ENCODE measurements around the gene CD8B.
A peak's percentile ranks its signal among the peaks of the same experiment; 100 is the strongest.

DNA sequence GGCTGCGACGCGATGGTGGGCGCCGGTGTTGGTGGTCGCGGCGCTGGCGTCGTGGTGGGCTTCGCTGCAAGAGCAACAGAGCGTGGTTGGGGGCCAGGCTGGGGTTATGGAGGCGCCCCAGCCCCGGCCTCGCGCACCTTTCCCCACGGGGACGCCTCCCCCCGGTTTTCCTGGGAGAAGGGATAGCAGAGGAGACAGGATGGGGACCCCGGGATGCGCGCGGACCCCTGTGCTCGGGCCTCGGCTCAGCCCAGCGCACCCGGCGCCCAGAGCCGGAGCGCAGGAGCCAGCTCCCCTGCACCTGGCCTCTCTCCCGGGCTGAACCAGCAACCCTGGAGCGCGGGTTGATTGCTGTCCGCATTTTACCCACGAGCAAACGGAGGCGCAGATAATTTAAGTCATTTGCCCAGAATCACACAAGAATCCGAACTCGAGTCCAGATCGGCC is 72.0 kb downstream of the CD8B start:
- TF ChIP-seq SIRT6 (IDR thresholded peaks at IDR 0.05; ENCODE audit: low read length) (no peak), ZNF274 (IDR thresholded peaks at IDR 0.05; ENCODE audit: borderline replicate concordance, extremely low read depth, low read length) (no peak), EP300 (IDR thresholded peaks at IDR 0.05; ENCODE audit: borderline replicate concordance in 1 of 2, low read depth in 2 of 2, low read length in 2 of 2) (no peak), RFX5 (IDR thresholded peaks at IDR 0.05; ENCODE audit: borderline replicate concordance, low read depth, low read length) (no peak), NANOG (IDR thresholded peaks at IDR 0.05; ENCODE audit: insufficient read depth, low read depth, low read length, poor library complexity, severe bottlenecking) (no peak), TEAD4 (IDR thresholded peaks at IDR 0.05; ENCODE audit: low read depth, low read length) (no peak), SIX5 (IDR thresholded peaks at IDR 0.05; ENCODE audit: low read depth, low read length) (no peak), SP1 (IDR thresholded peaks at IDR 0.05; ENCODE audit: low read depth, low read length) (no peak), RAD21 (IDR thresholded peaks at IDR 0.05 in 1 of 2, conservative IDR thresholded peaks at IDR 0.05 in 1 of 2; ENCODE audit: low read depth in 2 of 2, low read length in 2 of 2) (no peak), YY1 (IDR thresholded peaks at IDR 0.05; ENCODE audit: low read depth, low read length) (no peak), EZH2 (IDR thresholded peaks at IDR 0.05; ENCODE audit: low read depth, low read length, severe bottlenecking) (peak; percentile 89)
- TF ChIP-seq, protein P1, sequence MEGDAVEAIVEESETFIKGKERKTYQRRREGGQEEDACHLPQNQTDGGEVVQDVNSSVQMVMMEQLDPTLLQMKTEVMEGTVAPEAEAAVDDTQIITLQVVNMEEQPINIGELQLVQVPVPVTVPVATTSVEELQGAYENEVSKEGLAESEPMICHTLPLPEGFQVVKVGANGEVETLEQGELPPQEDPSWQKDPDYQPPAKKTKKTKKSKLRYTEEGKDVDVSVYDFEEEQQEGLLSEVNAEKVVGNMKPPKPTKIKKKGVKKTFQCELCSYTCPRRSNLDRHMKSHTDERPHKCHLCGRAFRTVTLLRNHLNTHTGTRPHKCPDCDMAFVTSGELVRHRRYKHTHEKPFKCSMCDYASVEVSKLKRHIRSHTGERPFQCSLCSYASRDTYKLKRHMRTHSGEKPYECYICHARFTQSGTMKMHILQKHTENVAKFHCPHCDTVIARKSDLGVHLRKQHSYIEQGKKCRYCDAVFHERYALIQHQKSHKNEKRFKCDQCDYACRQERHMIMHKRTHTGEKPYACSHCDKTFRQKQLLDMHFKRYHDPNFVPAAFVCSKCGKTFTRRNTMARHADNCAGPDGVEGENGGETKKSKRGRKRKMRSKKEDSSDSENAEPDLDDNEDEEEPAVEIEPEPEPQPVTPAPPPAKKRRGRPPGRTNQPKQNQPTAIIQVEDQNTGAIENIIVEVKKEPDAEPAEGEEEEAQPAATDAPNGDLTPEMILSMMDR (IDR thresholded peaks at IDR 0.05; ENCODE audit: control extremely low read depth in 1 of 3, insufficient read depth in 1 of 3, low read depth in 1 of 3, low read length in 3 of 3): no peak

Measured in H1 (cell line).